DMS153 treated with DMSO at 0.1 percent for 48 hours (cell line): ENCODE results near the gene RTEL1.
"Not testable (repeated sequence)": the region's sequence is repeated elsewhere in the genome, so short reads cannot be mapped to it uniquely, and the experiment has no call there.

Experiments
- DNase-seq: peaks from one replicate; lab custom pipeline; 2025; ENCODE audit not compliant: unreplicated experiment; lab: John Stamatoyannopoulos, UW

Gene RTEL1

DNA sequence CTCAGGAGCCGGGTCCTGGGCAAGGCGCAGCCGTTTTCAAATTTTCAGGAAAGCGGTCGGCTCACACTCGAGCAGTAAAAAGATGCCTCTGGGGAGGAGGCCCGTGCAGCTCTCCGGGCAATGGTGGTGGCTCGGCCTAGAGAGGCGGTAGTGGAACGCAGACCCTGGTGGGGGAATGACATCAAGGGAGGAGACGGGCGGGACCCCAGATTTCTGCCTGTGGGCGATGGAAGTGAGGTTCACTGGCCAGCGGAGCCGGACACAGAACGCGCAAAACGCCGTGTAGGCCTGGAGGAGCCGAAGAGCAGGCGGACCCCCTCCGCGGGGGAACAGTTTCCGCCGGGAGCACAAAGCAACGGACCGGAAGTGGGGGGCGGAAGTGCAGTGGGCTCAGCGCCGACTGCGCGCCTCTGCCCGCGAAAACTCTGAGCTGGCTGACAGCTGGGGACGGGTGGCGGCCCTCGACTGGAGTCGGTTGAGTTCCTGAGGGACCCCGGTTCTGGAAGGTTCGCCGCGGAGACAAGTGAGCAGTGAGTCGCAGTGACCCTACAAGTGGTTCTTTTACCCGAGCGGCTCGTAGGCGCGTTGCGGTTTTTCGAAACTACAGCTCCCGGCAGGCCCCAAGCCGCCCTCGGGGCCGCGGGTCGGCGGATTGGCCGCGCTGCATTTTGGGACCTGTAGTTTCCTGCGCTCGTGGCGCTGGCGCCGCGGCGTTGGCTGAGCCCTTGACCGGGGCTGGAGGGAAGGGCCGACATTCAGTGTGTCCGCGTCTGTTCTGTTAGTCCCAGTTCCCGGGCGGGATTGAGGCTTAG lies at the start of gene RTEL1:
Gene RTEL1, plus strand, starts transcription at position 376 of the 812 bp plus-strand sequence. CDS start 1,091 bp downstream, outside the sequence.
- peak; percentile 87 for DNase-seq

- no peak for DNase-seq
Measured at GRCh38 chr20:63610581-63611435, 47.3 kb upstream of the RTEL1 start.

- DNase-seq, result no peak
Measured at GRCh38 chr20:63611646-63612045, 46.5 kb upstream of the RTEL1 start.

GRCh38 chr20:63612276-63612931 lies 45.7 kb upstream of the RTEL1 start:
- DNase-seq, result no peak

DNA sequence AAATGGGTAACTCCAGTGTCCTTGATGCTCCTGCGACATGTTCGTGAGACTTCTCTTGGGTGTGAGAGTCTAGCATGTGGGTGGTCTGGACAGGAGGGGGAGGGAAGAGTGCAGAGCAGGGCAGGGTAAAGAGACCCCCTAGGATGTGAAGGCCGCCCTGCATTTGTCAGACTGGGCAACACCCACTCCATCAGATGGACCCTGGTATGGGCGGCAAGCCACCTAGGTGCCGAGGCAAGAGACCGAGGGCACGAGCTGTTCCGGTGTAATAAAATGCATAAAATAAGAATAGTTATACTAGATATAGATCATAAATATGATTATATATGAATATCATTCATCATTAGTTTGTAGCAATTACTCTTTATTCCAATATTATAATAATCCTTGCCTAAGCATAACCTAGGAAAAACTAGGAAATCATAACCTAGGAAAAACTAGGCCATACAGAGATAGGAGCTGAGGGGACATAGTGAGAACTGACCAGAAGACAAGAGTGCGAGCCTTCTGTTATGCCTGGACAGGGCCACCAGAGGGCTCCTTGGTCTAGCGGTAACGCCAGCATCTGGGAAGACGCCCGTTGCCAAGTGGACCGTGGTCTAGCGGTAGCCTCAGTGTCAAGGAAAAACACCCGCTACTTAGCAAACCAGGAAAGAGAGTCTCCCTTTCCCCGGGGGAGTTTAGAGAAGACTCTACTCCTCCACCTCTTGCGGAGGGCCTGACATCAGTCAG lies 44.1 kb upstream of the RTEL1 start:
- DNase-seq, result not testable (repeated sequence)

GRCh38 chr20:63617092-63617875 lies 40.8 kb upstream of the RTEL1 start:
- no peak for DNase-seq

- DNase-seq, result no peak
Measured at GRCh38 chr20:63617876-63618265, 40.2 kb upstream of the RTEL1 start.

- no peak for DNase-seq
Measured at GRCh38 chr20:63618291-63618980, 39.7 kb upstream of the RTEL1 start.

DNA sequence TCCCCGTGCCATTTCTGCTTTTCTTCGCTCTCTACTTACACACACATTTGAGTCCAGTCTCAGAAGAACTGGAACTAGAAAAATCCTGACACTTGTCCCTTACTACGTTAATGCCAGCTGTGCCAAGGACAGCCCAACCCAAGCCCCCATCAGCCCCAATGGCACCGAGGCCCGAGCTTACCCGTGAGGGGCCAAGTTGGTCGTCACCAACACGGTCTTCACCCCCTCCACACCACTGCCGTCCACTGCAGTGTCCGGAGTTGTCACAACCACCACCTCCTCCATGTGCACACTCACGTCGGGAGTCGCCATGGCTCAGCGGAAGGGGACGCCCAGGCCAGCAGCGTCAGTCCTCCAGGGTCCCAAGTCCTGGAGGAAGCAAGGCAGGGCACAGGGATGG lies 39.0 kb upstream of the RTEL1 start:
- DNase-seq, result no peak

GRCh38 chr20:63619505-63619904 lies 38.6 kb upstream of the RTEL1 start:
- no peak for DNase-seq

- DNase-seq, result no peak
Measured at GRCh38 chr20:63620991-63621390, 37.1 kb upstream of the RTEL1 start.

GRCh38 chr20:63622096-63622495 lies 36.0 kb upstream of the RTEL1 start:
- DNase-seq, result no peak

DNA sequence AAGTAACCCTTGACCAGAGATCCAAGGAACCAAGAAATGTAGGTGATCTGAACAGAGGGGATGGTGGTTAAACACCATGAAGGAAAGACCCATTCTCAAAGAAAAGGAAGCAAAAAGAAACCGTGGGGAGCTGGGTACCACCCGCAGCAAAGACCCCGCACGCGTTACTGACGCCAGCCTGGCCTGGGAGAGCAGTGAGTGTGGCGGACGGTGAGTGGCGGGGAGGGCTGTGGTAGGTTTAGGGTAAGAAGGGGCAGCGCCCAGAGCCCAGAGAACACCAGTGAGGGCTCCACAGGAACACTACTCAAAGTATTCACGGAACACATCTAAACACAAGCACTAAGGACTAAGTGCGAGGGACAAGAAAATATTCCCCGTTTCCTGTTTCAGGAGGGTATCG lies 35.4 kb upstream of the RTEL1 start:
- DNase-seq, result no peak

- no peak for DNase-seq
Measured at GRCh38 chr20:63624486-63624885, 33.6 kb upstream of the RTEL1 start.

GRCh38 chr20:63625771-63626423 lies 32.2 kb upstream of the RTEL1 start:
- no peak for DNase-seq

GRCh38 chr20:63626424-63627128 lies 31.5 kb upstream of the RTEL1 start, which contains the start of gene GMEB2:
TSS of gene GMEB2 (minus strand) at chr20:63627101. CDS start at chr20:63619397, 7,704 bp downstream.
- peak; percentile 57 for DNase-seq

DNA sequence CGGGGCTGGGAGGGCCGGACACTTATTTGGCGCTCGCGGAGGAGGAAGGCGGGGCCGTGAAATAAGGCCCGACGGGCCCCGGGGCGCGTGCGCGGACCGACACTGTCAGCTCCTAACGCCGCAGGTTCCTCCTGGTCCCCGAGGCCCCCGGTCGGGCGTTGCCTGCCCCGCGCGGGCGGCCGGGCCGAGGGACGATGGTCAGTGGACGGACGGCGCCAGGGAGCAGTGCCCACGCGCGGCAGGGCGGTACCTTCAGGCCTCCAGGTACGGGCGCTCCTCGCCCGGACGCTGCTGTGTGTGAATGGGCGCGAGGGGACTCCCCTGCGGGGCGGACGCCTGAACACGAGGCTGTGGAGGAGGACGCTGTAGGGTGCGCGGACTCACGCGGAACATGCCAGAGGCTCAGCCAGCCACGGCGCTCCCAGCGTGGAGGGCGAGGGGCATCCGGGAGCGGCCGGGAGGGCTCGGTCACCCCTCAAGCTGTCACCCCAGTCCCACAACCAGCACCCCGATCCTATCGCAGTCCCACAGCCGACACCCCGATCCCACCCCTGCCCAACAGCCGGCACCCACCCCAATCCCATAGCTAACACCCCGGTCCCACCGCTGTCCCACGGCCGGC lies 30.9 kb upstream of the RTEL1 start:
- peak; percentile 80 for DNase-seq

- DNase-seq, result no peak
Measured at GRCh38 chr20:63627751-63628245, 30.3 kb upstream of the RTEL1 start.
